Lower leg skin (tissue), 3 donors: ENCODE results near the gene FMO5.

ENCODE experiments used
- POLR2A ChIP-seq, 2 donors: fragments of 450-650 bp; IDR thresholded peaks; one replicate each; pipeline ENCODE4 v1.6.1; 2016 to 2017; ENCODE audit warnings: antibody characterized with exemption in 2 of 2, mild to moderate bottlenecking in 1 of 2, moderate library complexity in 1 of 2
- TF ChIP-seq, protein P1 (sequence below), 3 donors: fragments of 450-650 bp; IDR thresholded peaks; one replicate each; pipeline ENCODE4 v1.5.1; 2016; ENCODE audit warnings: antibody characterized with exemption in 3 of 3, mild to moderate bottlenecking in 3 of 3, moderate library complexity in 2 of 3

GRCh38 chr1:147273409-147274336, 48.5 kb upstream of the FMO5 start:
- TF ChIP-seq, protein P1, sequence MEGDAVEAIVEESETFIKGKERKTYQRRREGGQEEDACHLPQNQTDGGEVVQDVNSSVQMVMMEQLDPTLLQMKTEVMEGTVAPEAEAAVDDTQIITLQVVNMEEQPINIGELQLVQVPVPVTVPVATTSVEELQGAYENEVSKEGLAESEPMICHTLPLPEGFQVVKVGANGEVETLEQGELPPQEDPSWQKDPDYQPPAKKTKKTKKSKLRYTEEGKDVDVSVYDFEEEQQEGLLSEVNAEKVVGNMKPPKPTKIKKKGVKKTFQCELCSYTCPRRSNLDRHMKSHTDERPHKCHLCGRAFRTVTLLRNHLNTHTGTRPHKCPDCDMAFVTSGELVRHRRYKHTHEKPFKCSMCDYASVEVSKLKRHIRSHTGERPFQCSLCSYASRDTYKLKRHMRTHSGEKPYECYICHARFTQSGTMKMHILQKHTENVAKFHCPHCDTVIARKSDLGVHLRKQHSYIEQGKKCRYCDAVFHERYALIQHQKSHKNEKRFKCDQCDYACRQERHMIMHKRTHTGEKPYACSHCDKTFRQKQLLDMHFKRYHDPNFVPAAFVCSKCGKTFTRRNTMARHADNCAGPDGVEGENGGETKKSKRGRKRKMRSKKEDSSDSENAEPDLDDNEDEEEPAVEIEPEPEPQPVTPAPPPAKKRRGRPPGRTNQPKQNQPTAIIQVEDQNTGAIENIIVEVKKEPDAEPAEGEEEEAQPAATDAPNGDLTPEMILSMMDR (IDR thresholded peaks at IDR 0.05), result no peak
- no peak for TF ChIP-seq POLR2A (IDR thresholded peaks at IDR 0.05)
